ENCODE results near the gene VPS26A.

DNA sequence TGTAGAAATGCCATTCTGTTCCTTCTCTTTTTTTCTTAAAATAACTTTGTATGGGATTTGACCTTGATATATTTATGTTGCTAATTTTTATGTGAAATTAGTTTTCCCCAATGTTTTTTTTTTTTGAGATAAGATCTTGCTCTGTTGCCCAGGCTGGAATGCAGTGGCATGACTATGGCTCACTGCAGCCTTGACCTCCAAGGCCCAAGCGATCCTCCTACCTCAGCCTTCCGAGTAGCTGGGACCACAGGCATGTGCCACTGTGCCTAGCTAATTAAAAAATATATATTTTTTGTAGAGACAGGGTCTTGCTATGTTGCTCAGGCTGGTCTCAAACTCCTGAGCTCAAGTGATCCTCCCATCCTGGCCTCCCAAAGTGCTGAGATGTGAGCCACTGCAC is 16.0 kb downstream of the VPS26A start:
- TF ChIP-seq EZH2 (IDR thresholded peaks at IDR 0.05; ENCODE audit: low read length, missing control alignments) = no peak
- TF ChIP-seq, protein P1, sequence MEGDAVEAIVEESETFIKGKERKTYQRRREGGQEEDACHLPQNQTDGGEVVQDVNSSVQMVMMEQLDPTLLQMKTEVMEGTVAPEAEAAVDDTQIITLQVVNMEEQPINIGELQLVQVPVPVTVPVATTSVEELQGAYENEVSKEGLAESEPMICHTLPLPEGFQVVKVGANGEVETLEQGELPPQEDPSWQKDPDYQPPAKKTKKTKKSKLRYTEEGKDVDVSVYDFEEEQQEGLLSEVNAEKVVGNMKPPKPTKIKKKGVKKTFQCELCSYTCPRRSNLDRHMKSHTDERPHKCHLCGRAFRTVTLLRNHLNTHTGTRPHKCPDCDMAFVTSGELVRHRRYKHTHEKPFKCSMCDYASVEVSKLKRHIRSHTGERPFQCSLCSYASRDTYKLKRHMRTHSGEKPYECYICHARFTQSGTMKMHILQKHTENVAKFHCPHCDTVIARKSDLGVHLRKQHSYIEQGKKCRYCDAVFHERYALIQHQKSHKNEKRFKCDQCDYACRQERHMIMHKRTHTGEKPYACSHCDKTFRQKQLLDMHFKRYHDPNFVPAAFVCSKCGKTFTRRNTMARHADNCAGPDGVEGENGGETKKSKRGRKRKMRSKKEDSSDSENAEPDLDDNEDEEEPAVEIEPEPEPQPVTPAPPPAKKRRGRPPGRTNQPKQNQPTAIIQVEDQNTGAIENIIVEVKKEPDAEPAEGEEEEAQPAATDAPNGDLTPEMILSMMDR (conservative IDR thresholded peaks at IDR 0.05 in 1 of 2, IDR thresholded peaks at IDR 0.05 in 1 of 2; ENCODE audit: low read depth in 1 of 2, low read length in 2 of 2) = no peak

Data from fibroblast of lung (primary cell).